OCI-LY3 (cell line): ENCODE measurements around the gene KAZN.

Experiments used
- CTCF ChIP-seq: fragments of 200-600, 300-600 bp; sonication (generic); IDR thresholded peaks from 2 replicates; pipeline ENCODE4 v1.5.1; 2014; ENCODE audit warnings: antibody characterized with exemption, low read length, low read depth
- EZH2phosphoT487 ChIP-seq: fragments of 200-600 bp; shearing (Covaris generic); IDR thresholded peaks from 2 replicates; pipeline ENCODE4 v1.6.1; 2018; ENCODE audit warnings: antibody characterized with exemption, mixed run types, low read depth

DNA sequence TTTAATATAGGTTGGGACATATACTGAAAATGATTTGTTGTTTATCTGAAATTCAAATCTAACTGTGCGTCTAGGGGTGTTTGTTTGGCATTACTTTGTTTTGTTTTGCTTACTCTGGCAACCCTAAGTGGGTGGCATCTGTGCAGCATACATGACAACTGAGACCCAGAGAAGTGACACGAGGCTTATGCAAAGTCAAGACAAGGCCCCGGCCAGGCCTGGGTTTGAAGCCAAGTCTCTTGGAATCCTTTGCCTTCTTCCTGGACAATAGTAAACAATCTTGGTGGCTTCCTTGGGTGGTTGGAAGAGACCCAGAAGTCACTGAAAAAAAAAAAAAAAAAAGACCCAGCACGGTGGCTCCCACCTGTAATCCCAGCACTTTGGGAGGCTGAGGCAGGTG, 357.5 kb downstream of the KAZN start:
- TF ChIP-seq CTCF (no peak), EZH2phosphoT487 (no peak)
